Ishikawa (cell line): ENCODE results near the gene PLXNA3.

Experiments used
- CEBPB ChIP-seq: IDR thresholded peaks from 2 replicates; pipeline ENCODE4 v1.6.1; 2012
- CREB1 ChIP-seq: IDR thresholded peaks from 2 replicates; pipeline ENCODE4 v1.6.1; 2012; ENCODE audit warnings: low read depth
- EGR1 ChIP-seq: IDR thresholded peaks from 2 replicates; pipeline ENCODE4 v1.6.1; 2012
- EP300 ChIP-seq: IDR thresholded peaks from 2 replicates; pipeline ENCODE4 v1.6.1; 2012; ENCODE audit warnings: borderline replicate concordance
- FOXM1 ChIP-seq: IDR thresholded peaks from 2 replicates; pipeline ENCODE4 v1.6.1; 2012; ENCODE audit warnings: low read depth, borderline replicate concordance
- MAX ChIP-seq: IDR thresholded peaks from 2 replicates; pipeline ENCODE4 v1.6.1; 2012
- NFIC ChIP-seq: IDR thresholded peaks from 2 replicates; pipeline ENCODE4 v1.6.1; 2012
- RAD21 ChIP-seq: IDR thresholded peaks from 2 replicates; pipeline ENCODE4 v1.6.1; 2012; ENCODE audit warnings: low read depth
- REST ChIP-seq: IDR thresholded peaks from 2 replicates; pipeline ENCODE4 v1.6.1; 2012; ENCODE audit warnings: low read depth, mild to moderate bottlenecking
- TAF1 ChIP-seq: IDR thresholded peaks from 2 replicates; pipeline ENCODE4 v1.6.1; 2012; ENCODE audit warnings: low read depth, mild to moderate bottlenecking
- TCF12 ChIP-seq: IDR thresholded peaks from 2 replicates; pipeline ENCODE4 v1.6.1; 2012; ENCODE audit warnings: low read depth
- TEAD4 ChIP-seq: IDR thresholded peaks from 2 replicates; pipeline ENCODE4 v1.6.1; 2012
- YY1 ChIP-seq: IDR thresholded peaks from 2 replicates; pipeline ENCODE4 v1.6.1; 2012; ENCODE audit warnings: low read depth
- ZBTB7A ChIP-seq: IDR thresholded peaks from 2 replicates; pipeline ENCODE4 v1.6.1; 2012; ENCODE audit warnings: low read depth
- TF ChIP-seq, protein P1 (sequence below): IDR thresholded peaks from 2 replicates; pipeline ENCODE4 v1.6.1; 2012

Gene PLXNA3

DNA sequence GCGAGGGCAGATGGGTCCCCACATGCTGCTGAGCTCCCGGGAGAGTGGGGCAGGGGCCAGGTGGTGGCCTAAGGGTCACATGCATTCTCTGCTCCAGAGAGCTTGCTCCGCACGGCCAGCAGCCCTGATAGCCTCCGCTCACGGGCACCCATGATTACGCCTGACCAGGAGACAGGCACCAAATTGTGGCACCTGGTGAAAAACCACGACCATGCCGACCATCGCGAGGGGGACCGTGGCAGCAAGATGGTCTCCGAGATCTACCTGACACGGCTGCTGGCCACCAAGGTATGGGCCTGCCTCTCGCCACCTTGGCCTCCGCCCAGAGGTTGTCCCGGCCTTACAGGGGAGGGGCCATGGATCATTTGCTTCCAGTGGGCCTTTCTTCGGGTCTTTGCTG lies 11.8 kb downstream of the PLXNA3 start:
- no peak for TF ChIP-seq EP300

DNA sequence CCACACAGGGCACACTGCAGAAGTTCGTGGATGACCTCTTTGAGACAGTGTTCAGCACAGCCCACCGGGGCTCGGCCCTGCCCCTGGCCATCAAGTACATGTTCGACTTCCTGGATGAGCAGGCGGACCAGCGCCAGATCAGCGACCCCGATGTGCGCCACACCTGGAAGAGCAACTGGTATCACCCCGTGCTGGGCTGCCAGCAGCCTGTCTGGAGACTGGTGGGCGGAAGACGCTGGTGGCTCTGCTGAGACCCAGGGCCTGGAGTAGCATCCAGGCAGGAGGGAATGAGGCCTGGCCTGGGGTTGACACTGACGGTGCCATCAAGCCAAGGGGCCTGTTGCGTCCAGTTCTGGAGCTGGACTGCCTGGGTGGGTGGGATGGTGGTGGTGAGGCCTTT lies 12.4 kb downstream of the PLXNA3 start:
- TF ChIP-seq ZBTB7A (no peak), MAX (no peak), TAF1 (no peak), TEAD4 (no peak), RAD21 (no peak), TCF12 (no peak), EP300 (no peak), REST (no peak)

GRCh38 chrX:154470914-154471568 lies 13.0 kb downstream of the PLXNA3 start:
- no peak for TF ChIP-seq TEAD4
- TF ChIP-seq RAD21 = no peak
- TF ChIP-seq FOXM1 = no peak
- no peak for TF ChIP-seq NFIC
- TF ChIP-seq ZBTB7A = no peak
- TF ChIP-seq REST = no peak
- TF ChIP-seq CEBPB = no peak
- TF ChIP-seq TCF12 = no peak
- no peak for TF ChIP-seq YY1
- no peak for TF ChIP-seq EP300
- TF ChIP-seq, protein P1, sequence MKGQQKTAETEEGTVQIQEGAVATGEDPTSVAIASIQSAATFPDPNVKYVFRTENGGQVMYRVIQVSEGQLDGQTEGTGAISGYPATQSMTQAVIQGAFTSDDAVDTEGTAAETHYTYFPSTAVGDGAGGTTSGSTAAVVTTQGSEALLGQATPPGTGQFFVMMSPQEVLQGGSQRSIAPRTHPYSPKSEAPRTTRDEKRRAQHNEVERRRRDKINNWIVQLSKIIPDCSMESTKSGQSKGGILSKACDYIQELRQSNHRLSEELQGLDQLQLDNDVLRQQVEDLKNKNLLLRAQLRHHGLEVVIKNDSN = no peak
- no peak for TF ChIP-seq EGR1
- TF ChIP-seq CREB1 = no peak

GRCh38 chrX:154471839-154472684 lies 14.0 kb downstream of the PLXNA3 start:
- TF ChIP-seq YY1 = no peak
- TF ChIP-seq FOXM1 = no peak
- no peak for TF ChIP-seq ZBTB7A
- no peak for TF ChIP-seq NFIC
- TF ChIP-seq, protein P1 = no peak
- no peak for TF ChIP-seq EGR1
- no peak for TF ChIP-seq REST
- no peak for TF ChIP-seq RAD21
- no peak for TF ChIP-seq TAF1
- no peak for TF ChIP-seq TEAD4
- no peak for TF ChIP-seq MAX
- no peak for TF ChIP-seq CREB1
- no peak for TF ChIP-seq TCF12
- no peak for TF ChIP-seq CEBPB
- TF ChIP-seq EP300 = no peak
